Endothelial cell of umbilical vein (primary cell): ENCODE results near the gene RRAGD.

ENCODE experiments used
- EZH2 ChIP-seq: IDR thresholded peaks from 2 replicates; pipeline ENCODE4 v1.6.1; 2012; ENCODE audit warnings: borderline replicate concordance, low read depth, mild to moderate bottlenecking, moderate library complexity, low read length, inconsistent platforms; ENCODE audit not compliant: severe bottlenecking
- FOS ChIP-seq: IDR thresholded peaks from 2 replicates; pipeline ENCODE4 v1.6.1; 2011; ENCODE audit warnings: mild to moderate bottlenecking, low read length, moderate library complexity, borderline replicate concordance; ENCODE audit not compliant: insufficient read depth
- JUN ChIP-seq: IDR thresholded peaks from 2 replicates; pipeline ENCODE4 v1.6.1; 2011; ENCODE audit warnings: borderline replicate concordance, low read depth; ENCODE audit not compliant: insufficient read length, insufficient read depth
- MYC ChIP-seq: IDR thresholded peaks from one replicate; pipeline ENCODE4 v1.6.1; 2011; ENCODE audit warnings: mild to moderate bottlenecking, low read depth, low read length
- POLR2A ChIP-seq: IDR thresholded peaks from 2 replicates; pipeline ENCODE4 v1.6.1; 2012; ENCODE audit warnings: low read depth, mild to moderate bottlenecking, control low read depth, low read length
- POLR2AphosphoS5 ChIP-seq: IDR thresholded peaks from 2 replicates; pipeline ENCODE4 v1.6.1; 2012; ENCODE audit warnings: low read depth, mild to moderate bottlenecking, control low read depth, low read length, moderate library complexity; ENCODE audit not compliant: insufficient read depth
- TF ChIP-seq, protein P1 (sequence below), 2 donors: IDR thresholded peaks; 1 replicate in 1 of 2; 2 replicates in 1 of 2; pipeline ENCODE4 v1.5.1; 2011; ENCODE audit warnings: low read length in 2 of 2, mild to moderate bottlenecking in 2 of 2, moderate library complexity in 2 of 2, control low read depth in 1 of 2, inconsistent platforms in 1 of 2, low read depth in 1 of 2; ENCODE audit not compliant: insufficient read depth in 1 of 2; ENCODE audit errors: extremely low read depth in 1 of 2
- TF ChIP-seq, protein P2 (sequence below): IDR thresholded peaks from 2 replicates; pipeline ENCODE4 v1.6.1; 2011; ENCODE audit not compliant: insufficient read depth, insufficient read length

DNA sequence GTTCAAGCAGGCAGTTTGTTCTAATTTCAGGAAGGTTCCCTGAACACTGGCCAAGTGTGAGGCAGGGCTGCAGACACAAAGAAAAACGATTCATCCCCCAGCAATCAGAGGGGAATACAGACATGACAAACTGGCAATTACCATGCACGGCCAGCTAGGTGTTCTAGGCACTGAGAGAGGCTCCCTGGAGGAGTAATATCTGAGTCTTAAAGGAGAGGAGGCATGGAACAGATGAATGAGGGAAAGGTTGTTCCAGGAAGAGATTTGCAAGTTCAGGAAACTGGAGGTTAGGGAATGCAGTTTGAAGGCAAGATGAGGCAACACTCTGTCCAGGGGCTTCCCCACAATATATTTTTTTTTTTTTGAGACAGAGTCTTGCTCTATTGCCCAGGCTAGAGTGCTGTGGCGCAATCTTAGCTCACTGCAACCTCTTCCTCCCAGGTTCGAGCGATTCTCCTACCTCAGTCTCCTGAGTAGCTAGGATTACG, 11.1 kb downstream of the RRAGD start:
- TF ChIP-seq, protein P1, sequence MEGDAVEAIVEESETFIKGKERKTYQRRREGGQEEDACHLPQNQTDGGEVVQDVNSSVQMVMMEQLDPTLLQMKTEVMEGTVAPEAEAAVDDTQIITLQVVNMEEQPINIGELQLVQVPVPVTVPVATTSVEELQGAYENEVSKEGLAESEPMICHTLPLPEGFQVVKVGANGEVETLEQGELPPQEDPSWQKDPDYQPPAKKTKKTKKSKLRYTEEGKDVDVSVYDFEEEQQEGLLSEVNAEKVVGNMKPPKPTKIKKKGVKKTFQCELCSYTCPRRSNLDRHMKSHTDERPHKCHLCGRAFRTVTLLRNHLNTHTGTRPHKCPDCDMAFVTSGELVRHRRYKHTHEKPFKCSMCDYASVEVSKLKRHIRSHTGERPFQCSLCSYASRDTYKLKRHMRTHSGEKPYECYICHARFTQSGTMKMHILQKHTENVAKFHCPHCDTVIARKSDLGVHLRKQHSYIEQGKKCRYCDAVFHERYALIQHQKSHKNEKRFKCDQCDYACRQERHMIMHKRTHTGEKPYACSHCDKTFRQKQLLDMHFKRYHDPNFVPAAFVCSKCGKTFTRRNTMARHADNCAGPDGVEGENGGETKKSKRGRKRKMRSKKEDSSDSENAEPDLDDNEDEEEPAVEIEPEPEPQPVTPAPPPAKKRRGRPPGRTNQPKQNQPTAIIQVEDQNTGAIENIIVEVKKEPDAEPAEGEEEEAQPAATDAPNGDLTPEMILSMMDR (IDR thresholded peaks at IDR 0.05; ENCODE audit: extremely low read depth in 1 of 2, insufficient read depth in 1 of 2, low read depth in 1 of 2, low read length in 2 of 2): no peak
- TF ChIP-seq POLR2A: no peak
- TF ChIP-seq JUN: no peak
- no peak for TF ChIP-seq MYC
- TF ChIP-seq POLR2AphosphoS5: no peak
- no peak for TF ChIP-seq EZH2
- no peak for TF ChIP-seq FOS
- TF ChIP-seq, protein P2, sequence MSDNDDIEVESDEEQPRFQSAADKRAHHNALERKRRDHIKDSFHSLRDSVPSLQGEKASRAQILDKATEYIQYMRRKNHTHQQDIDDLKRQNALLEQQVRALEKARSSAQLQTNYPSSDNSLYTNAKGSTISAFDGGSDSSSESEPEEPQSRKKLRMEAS: no peak
